Psoas muscle (tissue), 8 donors: Measurements from ENCODE around the gene ZNF48. TPM values are rescaled to one million over a fixed set of nuclear protein-coding genes. Genes with fewer than 3 reads are reported as not detected.

Source experiments
- ATAC-seq, 4 donors: fragments of 200-7000 bp; cut with Tn5 transposase; one replicate each; pipeline ENCODE4 v1.9.1; 2020; ENCODE audit warnings: moderate library complexity in 3 of 4, mild to moderate bottlenecking in 2 of 4
- DNase-seq, 2 donors: peaks; one replicate each; pipeline ENCODE4 v3.0.0-alpha.2; 2020
- H3K27ac ChIP-seq: fragments of 200-600 bp; one replicate; pipeline ENCODE4 v1.8.0; 2022
- H3K27me3 ChIP-seq, 3 donors: fragments of 200-600 bp in 1 of 3; one replicate each; pipeline versions ENCODE4 v1.6.1 to v1.8.0; 2013 to 2022; ENCODE audit warnings: low read length in 2 of 3, mild to moderate bottlenecking in 2 of 3, moderate library complexity in 1 of 3; ENCODE audit not compliant: insufficient read depth in 3 of 3
- H3K36me3 ChIP-seq, 2 donors: fragments of 200-600 bp in 1 of 2; one replicate each; pipeline versions ENCODE4 v1.6.1 to v1.8.0; 2013 to 2022; ENCODE audit warnings: low read depth in 1 of 2, mild to moderate bottlenecking in 1 of 2, moderate library complexity in 1 of 2; ENCODE audit not compliant: insufficient read depth in 1 of 2
- H3K4me1 ChIP-seq: fragments of 200-600 bp; one replicate; pipeline ENCODE4 v1.8.0; 2022
- H3K4me3 ChIP-seq: fragments of 200-600 bp; one replicate; pipeline ENCODE4 v1.8.0; 2022; ENCODE audit warnings: mild to moderate bottlenecking
- H3K9me3 ChIP-seq: fragments of 200-600 bp; one replicate; pipeline ENCODE4 v1.8.0; 2022
- WGBS, 3 donors: extraction: QIAGEN DNeasy Blood & Tissue Kit; methylation state at CpG; one replicate each; pipeline versions ENCODE4 v1.1.6 to v1.1.7; 2013; 5-methylcytosine and 5-hydroxymethylcytosine counted together
- intact Hi-C, 2 donors: fragments of 100-400 bp; cut with DNase I; formaldehyde crosslinking; loops; one replicate each; pipeline versions ENCODE4 v1.11.0 to v1.14.2; 2022
- polyA plus RNA-seq, 3 donors: library from polyadenylated mRNA; stranded (reverse); fragments of 200-250 nt; gene quantifications; one replicate each; pipeline ENCODE4 v1.2.3, GENCODE V29; 2013
- total RNA-seq, 4 donors: library from RNA; stranded (reverse); fragmentation: NEBNext Ultra II Directional in 2 of 4; extraction: Animal tissue kit (Norgen Biotek cat#: 25700) in 2 of 4; gene quantifications; one replicate each; pipeline versions ENCODE4 v1.2.1 to v1.2.4, GENCODE V29; 2021 to 2023
- TF ChIP-seq, protein P1 (sequence below): fragments of 200-600 bp; IDR thresholded peaks from one replicate; pipeline ENCODE4 v1.8.0; 2022; ENCODE audit warnings: antibody characterized with exemption
- donor health status: healthy with polysubstance abuse.
- donor health status: DM: no; HTN: no; CAD: no; lungs with moderate emphysema.
- donor health status: Bipolar disorder and iron deficiency.
- donor health status: healthy.
- donor health status: DM: yes; HTN: yes; CAD: no.
- donor health status: DM: no; HTN: no; CAD: no.
- donor health status: DM: no; HTN: no; CAD: no.
- donor health status: DM: yes; HTN: yes; CAD: no.

The ZNF48 gene
- total and polyA plus RNA-seq, 7 donors, result 2.3 to 7.8 (median 5.2) TPM

- Histone ChIP-seq H3K9me3 (no peaks in the 10 kb centered on the region), H3K36me3 (peaks cover 0 to 51% of the 10 kb centered on the region in 2 donors), H3K27ac (no peak overlapping the region), H3K27me3 (no peaks in the 10 kb centered on the region), H3K4me3 (peak overlapping the region; percentile 93), H3K4me1 (peaks cover 26% of the 10 kb centered on the region)
- no peak for ATAC-seq
- TF ChIP-seq, protein P1, sequence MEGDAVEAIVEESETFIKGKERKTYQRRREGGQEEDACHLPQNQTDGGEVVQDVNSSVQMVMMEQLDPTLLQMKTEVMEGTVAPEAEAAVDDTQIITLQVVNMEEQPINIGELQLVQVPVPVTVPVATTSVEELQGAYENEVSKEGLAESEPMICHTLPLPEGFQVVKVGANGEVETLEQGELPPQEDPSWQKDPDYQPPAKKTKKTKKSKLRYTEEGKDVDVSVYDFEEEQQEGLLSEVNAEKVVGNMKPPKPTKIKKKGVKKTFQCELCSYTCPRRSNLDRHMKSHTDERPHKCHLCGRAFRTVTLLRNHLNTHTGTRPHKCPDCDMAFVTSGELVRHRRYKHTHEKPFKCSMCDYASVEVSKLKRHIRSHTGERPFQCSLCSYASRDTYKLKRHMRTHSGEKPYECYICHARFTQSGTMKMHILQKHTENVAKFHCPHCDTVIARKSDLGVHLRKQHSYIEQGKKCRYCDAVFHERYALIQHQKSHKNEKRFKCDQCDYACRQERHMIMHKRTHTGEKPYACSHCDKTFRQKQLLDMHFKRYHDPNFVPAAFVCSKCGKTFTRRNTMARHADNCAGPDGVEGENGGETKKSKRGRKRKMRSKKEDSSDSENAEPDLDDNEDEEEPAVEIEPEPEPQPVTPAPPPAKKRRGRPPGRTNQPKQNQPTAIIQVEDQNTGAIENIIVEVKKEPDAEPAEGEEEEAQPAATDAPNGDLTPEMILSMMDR, result no peak
- 63 to 74% (median 64%) methylated on average over 4 of the region's 4 CpGs for WGBS, 3 donors
- DNase-seq, result no peak
- intact Hi-C loops, result no loop called here
Observed at GRCh38 chr16:30366511-30366910, 28.7 kb upstream of the ZNF48 start.

DNA sequence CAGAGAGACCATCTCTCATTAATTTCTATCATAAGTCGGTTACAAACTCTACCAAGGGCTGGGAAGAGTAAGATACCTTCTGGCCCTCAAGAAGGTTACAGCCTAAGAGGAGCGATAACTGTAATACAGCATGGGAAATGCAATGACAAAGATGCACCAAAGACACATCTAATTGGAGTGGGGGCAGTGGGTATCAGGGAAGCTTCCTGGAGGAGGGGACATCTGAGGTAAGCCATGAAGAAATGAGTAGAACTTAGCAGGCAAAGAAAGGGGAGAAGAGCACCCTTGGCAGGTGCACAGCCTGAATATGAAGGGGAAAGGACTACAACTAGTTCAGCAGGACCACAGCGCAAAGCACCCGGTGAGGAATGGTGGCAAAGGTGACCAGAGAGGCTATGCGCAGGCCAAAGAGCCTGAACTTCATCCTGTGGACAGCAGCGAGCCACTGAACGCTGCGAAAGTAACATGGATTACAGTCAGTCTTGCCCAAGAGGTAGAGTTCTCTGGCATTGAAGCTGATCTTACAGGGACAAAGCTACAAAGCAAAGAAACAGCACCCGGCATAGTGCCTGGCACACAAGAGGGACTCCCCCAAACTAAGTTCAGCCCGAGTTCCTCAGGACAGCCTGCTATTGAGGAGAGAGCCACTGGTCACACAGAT lies 27.7 kb upstream of the ZNF48 start:
- H3K27me3 ChIP-seq, result no peaks in the 10 kb centered on the region
- peaks cover 0 to 43% of the 10 kb centered on the region in 2 donors for H3K36me3 ChIP-seq
- WGBS, 3 donors, result 42 to 58% (median 46%) methylated on average over 10 of the region's 10 CpGs
- H3K4me3 ChIP-seq, result peak overlapping the region; percentile 93
- H3K27ac ChIP-seq, result peak overlapping the region; percentile 84
- H3K9me3 ChIP-seq, result no peaks in the 10 kb centered on the region
- ATAC-seq, result no peak
- intact Hi-C loops, result loop anchor here in 1 of 2 donors (1.0 kb wide), 1 partner anchor 11 kb away; no protein-coding TSS in a partner anchor
- no peak for DNase-seq
- peaks cover 35% of the 10 kb centered on the region for H3K4me1 ChIP-seq
- TF ChIP-seq, protein P1, result no peak

DNA sequence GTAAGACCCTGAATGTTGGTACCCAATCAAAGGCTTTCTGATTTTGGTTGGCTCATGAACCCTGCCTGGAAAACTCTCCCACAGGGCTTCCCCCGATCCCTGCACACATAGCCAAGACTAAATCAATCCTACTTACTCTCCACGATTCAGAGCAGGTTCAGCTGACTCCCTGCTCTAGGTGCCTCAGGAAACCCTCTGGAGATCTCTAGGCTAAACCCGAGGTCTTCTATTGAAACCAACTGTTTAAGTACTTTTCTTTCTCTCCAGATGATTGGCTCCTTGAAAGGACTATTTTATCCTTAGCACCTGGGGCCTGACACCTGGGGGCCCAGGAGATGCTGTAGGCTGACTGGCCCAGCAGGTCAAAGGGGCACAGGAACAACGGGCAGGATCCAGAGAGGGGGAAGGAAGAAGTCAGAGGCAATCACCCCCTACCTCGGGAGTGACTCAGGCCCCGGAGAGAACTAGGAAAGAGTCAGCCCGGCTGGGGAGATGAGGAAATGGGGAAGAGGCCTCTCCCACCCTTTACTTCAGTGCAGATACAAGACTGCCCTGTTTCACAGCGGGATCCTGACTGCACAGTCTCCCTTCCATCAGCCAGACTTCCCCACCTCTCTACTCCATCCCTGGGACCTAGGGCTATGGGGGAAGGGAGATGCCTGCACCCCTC lies 27.0 kb upstream of the ZNF48 start:
- ATAC-seq, result no peak
- intact Hi-C loops, result loop anchor here in 1 of 2 donors (1.0 kb wide), 1 partner anchor 12 kb away; no protein-coding TSS in a partner anchor
- 0 to 3% (median 1%) methylated on average over 7 to 8 of the region's 8 CpGs for WGBS, 3 donors
- TF ChIP-seq, protein P1, result no peak
- peak overlapping the region; percentile 93 for H3K4me3 ChIP-seq
- H3K4me1 ChIP-seq, result peaks cover 42% of the 10 kb centered on the region
- peak overlapping the region; percentile 84 for H3K27ac ChIP-seq
- no peak for DNase-seq
- no peaks in the 10 kb centered on the region for H3K27me3 ChIP-seq
- no peaks in the 10 kb centered on the region for H3K9me3 ChIP-seq
- peaks cover 0 to 35% of the 10 kb centered on the region in 2 donors for H3K36me3 ChIP-seq

DNA sequence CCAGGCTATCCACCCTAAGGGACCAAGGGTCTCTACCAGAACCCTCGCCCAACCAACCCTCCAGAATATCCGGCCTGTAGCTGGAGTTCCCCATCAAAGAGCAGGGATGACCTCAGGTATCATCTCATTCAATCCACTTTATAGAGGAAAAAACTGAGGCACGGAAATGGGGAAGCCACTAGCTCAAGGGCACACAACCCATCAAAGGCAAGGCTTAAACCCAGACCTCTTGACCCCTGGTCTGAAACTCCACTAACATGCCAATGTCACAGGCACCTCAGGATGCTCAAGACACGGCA lies 26.5 kb upstream of the ZNF48 start:
- H3K27ac ChIP-seq, result peak overlapping the region; percentile 84
- H3K27me3 ChIP-seq, result no peaks in the 10 kb centered on the region
- WGBS, 3 donors, result 3 to 15% (median 8%) methylated on average over 4 of the region's 4 CpGs
- ATAC-seq (no peak), DNase-seq (no peak)
- H3K4me1 ChIP-seq, result peaks cover 45% of the 10 kb centered on the region
- TF ChIP-seq, protein P1, result no peak
- H3K4me3 ChIP-seq, result peak overlapping the region; percentile 93
- no peaks in the 10 kb centered on the region for H3K9me3 ChIP-seq
- peaks cover 0 to 30% of the 10 kb centered on the region in 2 donors for H3K36me3 ChIP-seq
- intact Hi-C loops, result loop anchor here in 1 of 2 donors (1.0 kb wide), 1 partner anchor 12 kb away; no protein-coding TSS in a partner anchor
